GM11168 (cell line): ENCODE results near the gene SLITRK5.

Experiments
- in situ Hi-C: fragments of 300-500 bp; cut with MboI; formaldehyde crosslinking; loops from one replicate; pipeline ENCODE4 v1.12.0; 2022; ENCODE audit warnings: low sequenced_read_pairs; ENCODE audit not compliant: unreplicated experiment

SLITRK5 gene

GRCh38 chr13:87671031-87671752 is at the start of gene SLITRK5:
TSS of gene SLITRK5 (plus strand) at chr13:87671371. CDS start at chr13:87675389, 4,018 bp downstream.
- in situ Hi-C loops, result no loop called here

DNA sequence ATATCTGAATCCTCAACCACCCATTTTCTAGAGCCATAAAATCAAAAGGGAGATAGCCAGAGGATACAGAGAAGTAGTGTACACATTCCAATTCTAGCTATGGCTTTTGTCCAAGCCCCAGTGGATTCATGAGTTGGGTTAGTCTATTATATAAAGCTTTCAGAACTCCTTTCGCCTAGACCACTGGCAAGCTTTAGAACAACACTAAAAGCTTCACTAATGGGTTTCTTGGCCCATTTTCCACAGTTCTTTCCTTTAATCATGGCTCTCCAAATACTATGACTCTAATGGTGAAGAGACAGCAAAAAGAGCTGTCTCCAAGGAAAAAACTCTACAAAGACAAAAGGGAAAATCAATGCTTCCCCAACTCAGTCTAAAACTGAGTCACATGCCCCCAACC is 48.2 kb upstream of the SLITRK5 start:
- in situ Hi-C loops, result no loop called here

DNA sequence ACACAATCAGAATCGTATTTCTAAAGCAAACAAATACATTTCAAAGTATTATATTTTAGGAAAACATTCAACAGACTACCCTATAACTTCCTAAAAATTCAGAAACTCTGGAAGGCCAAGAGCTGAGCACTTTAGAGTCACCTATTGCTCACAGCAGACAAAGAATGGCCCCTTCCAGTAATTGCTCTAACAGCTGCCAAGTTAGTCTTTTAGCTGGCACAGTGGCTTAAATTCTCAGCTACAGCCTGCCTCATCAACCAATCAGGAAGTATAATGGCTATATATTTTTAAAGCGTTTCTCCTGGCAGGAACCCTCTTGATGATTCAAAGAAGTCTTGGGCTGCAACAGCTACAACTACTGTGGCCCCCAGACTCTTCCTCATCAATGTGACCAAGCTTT is 14.9 kb upstream of the SLITRK5 start:
- in situ Hi-C loops, result no loop called here

GRCh38 chr13:87661471-87661870 is 9.7 kb upstream of the SLITRK5 start:
- in situ Hi-C loops, result no loop called here

DNA sequence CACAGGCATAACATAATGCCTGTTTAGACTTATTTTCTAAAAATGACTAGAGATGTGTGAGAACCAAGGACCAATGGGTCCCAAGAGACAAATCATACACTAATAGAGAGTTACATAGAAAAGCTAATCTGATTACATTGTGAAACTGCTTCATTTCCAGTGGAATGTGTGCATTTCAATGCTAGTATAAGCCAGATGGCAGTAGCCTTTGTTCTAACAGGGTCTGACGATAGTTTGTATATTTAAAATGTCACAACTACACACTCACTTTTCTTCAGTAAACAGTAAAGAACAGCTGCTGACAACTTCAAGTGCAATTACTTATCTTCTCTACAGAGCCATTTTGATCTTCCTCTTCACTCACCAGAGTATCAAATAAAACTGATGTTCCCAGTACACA is 4.3 kb upstream of the SLITRK5 start:
- in situ Hi-C loops, result no loop called here

- in situ Hi-C loops, result no loop called here
These were observed 3.5 kb upstream of the SLITRK5 start for GRCh38 chr13:87667686-87668085.

GRCh38 chr13:87669379-87669978 is 1.7 kb upstream of the SLITRK5 start:
- in situ Hi-C loops, result no loop called here

DNA sequence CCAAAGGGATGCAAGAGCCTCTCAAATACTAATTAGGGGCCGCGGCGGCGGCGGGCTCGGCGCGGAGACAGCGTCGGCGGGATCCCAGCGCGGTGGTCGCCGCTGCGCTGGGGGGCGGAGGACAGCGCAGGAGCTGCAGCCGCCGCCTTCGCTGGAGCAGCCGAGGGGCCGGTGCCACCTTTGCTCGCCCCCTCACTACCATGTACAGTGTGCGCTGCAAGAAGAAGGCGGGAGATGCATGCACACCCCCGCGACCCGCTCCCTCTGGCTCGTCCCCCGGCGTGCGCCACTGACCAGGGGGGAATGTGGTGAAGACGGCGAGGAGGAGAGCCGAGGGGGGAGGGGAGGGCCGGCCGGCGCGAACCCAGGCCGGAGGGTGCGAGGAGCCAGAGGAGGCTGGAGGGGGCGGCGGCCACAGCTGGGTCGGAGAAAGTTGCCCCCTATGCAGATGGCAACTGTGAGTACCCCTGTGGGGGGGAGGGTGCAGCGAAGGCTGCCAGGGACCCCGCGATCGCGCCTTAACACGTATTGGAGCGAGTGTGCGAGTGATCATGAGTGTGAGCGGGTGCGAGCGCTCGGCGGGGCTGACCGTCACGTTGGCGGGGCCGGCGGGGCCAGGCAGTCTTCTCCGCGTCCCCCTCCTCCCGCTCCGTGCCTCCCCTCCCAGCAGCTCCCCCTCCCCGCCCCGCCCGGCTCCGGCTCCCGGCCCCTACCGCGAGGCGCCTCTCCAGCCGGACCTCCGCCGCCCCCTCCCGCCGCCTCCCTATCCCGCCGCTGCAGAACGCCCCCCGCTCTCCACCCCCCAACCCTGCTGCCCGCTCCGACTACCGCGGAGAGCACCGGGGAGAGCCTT is 808 bp downstream of the SLITRK5 start:
- in situ Hi-C loops, result no loop called here

- in situ Hi-C loops, result no loop called here
These were observed 3.1 kb downstream of the SLITRK5 start for GRCh38 chr13:87674247-87674738.

- in situ Hi-C loops, result no loop called here
These were observed 4.7 kb downstream of the SLITRK5 start for GRCh38 chr13:87675851-87676250.

DNA sequence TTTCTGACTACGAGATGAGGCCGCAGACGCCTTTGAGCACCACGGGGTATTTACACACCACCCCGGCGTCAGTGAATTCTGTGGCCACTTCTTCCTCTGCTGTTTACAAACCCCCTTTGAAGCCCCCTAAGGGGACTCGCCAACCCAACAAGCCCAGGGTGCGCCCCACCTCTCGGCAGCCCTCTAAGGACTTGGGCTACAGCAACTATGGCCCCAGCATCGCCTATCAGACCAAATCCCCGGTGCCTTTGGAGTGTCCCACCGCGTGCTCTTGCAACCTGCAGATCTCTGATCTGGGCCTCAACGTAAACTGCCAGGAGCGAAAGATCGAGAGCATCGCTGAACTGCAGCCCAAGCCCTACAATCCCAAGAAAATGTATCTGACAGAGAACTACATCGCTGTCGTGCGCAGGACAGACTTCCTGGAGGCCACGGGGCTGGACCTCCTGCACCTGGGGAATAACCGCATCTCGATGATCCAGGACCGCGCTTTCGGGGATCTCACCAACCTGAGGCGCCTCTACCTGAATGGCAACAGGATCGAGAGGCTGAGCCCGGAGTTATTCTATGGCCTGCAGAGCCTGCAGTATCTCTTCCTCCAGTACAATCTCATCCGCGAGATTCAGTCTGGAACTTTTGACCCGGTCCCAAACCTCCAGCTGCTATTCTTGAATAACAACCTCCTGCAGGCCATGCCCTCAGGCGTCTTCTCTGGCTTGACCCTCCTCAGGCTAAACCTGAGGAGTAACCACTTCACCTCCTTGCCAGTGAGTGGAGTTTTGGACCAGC is 5.3 kb downstream of the SLITRK5 start:
- in situ Hi-C loops, result no loop called here

DNA sequence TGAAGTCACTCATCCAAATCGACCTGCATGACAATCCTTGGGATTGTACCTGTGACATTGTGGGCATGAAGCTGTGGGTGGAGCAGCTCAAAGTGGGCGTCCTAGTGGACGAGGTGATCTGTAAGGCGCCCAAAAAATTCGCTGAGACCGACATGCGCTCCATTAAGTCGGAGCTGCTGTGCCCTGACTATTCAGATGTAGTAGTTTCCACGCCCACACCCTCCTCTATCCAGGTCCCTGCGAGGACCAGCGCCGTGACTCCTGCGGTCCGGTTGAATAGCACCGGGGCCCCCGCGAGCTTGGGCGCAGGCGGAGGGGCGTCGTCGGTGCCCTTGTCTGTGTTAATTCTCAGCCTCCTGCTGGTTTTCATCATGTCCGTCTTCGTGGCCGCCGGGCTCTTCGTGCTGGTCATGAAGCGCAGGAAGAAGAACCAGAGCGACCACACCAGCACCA is 5.9 kb downstream of the SLITRK5 start:
- in situ Hi-C loops, result no loop called here

GRCh38 chr13:87677496-87678371 is 6.6 kb downstream of the SLITRK5 start:
- in situ Hi-C loops, result no loop called here

- in situ Hi-C loops, result no loop called here
These were observed 7.2 kb downstream of the SLITRK5 start for GRCh38 chr13:87678372-87678752.

GRCh38 chr13:87680298-87680697 is 9.1 kb downstream of the SLITRK5 start:
- in situ Hi-C loops, result no loop called here

- in situ Hi-C loops, result no loop called here
These were observed 13.9 kb downstream of the SLITRK5 start for GRCh38 chr13:87684850-87685742.

GRCh38 chr13:87696458-87696857 is 25.3 kb downstream of the SLITRK5 start:
- in situ Hi-C loops, result no loop called here

- in situ Hi-C loops, result no loop called here
These were observed 27.1 kb downstream of the SLITRK5 start for GRCh38 chr13:87698268-87698667.
